Activated CD8-positive, alpha-beta memory T cell treated with anti-CD3 and anti-CD28 coated beads, Interleukin-2, amount 50 U/mL, for 4 hours (primary cell): ENCODE measurements around the gene MRGPRE.
"Not testable (repeated sequence)": the region's sequence is repeated elsewhere in the genome, so short reads cannot be mapped to it uniquely, and the experiment has no call there.

Experiments used
- DNase-seq: peaks from one replicate; pipeline ENCODE4 v3.0.0-alpha.2; 2020

MRGPRE gene

GRCh38 chr11:3231851-3232744 is at the start of gene MRGPRE:
TSS of gene MRGPRE (minus strand) at chr11:3232417. CDS start at chr11:3228799, 3,618 bp downstream.
- no peak for DNase-seq

DNA sequence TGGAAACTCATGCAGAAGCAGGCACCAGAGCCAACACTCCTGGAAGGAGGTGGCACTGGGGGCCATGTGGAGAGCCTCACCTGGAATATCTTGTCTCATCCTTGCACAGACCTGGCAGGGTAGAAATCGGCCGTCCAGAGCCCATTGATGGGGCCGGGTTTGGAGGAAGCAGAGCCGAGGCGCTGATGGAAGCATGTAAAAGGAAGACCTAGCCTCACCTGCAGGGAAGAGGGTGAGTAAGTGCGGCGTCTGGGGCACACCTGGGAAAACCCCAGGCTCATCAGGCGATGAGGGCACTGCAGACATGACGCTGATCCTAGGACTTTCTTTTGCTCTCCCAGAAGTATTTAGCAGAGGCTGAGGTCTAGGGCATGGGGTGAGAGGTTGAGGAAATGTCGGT is 48.9 kb upstream of the MRGPRE start:
- not testable (repeated sequence) for DNase-seq

GRCh38 chr11:3280662-3281061 is 48.4 kb upstream of the MRGPRE start:
- DNase-seq: not testable (repeated sequence)

GRCh38 chr11:3278922-3279321 is 46.7 kb upstream of the MRGPRE start:
- DNase-seq: not testable (repeated sequence)

DNA sequence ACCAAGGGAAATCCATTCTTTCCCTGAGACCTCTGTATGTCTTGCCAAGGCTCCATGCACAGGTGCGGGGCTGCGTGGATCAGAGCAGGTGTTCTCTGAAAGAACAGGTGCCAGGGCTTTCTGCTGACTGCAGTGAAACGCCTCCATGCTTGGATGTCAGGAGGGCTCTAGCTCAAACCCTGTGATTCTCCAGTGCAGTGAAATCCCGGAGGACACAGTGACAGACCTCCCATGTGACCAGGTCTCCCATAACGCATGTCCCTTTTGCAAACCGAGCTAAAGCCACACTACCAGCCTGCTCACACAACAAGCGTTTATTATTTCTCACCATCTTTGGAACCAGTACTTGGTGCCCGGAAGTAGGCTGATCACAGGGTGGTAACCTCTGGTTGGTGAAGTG is 41.4 kb upstream of the MRGPRE start:
- not testable (repeated sequence) for DNase-seq

DNA sequence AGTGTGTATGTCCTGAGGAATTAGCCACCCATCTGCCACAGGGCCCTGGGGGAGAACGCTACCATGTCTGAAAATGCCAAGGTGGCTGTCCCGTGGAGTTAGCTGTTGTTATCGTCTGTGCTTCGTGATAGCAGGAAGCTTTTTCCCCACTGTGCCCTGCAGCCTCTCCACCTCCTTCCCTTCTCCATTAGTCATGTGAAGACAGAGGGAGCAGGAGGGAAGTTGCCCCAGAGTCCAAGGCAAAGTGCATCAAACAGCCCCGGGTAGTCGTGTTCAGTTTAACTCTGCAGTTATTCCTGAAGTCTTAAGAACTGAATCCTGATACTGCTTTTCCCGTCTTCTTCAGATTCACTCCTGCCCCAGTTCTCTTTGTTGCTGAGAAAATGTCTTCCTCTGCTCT is 30.3 kb upstream of the MRGPRE start:
- DNase-seq: not testable (repeated sequence)

GRCh38 chr11:3261831-3262230 is 29.6 kb upstream of the MRGPRE start:
- not testable (repeated sequence) for DNase-seq

DNA sequence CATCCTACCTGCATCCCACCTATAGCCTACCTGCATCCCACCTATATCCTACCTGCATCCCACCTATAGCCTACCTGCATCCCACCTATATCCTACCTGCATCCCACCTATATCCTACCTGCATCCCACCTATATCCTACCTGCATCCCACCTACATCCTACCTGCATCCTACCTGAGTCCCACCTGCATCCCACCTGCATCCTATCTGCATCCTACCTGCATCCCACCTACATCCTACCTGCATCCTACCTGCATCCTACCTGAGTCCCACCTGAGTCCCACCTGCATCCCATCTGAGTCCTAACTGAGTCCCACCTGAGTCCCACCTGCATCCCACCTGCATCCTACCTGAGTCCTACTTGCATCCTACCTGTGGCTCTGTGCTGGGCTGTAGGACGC is 25.3 kb upstream of the MRGPRE start:
- DNase-seq: not testable (repeated sequence)

- not testable (repeated sequence) for DNase-seq
Measured at GRCh38 chr11:3255241-3255640, 23.0 kb upstream of the MRGPRE start.

- not testable (repeated sequence) for DNase-seq
Measured at GRCh38 chr11:3254773-3255172, 22.6 kb upstream of the MRGPRE start.

DNA sequence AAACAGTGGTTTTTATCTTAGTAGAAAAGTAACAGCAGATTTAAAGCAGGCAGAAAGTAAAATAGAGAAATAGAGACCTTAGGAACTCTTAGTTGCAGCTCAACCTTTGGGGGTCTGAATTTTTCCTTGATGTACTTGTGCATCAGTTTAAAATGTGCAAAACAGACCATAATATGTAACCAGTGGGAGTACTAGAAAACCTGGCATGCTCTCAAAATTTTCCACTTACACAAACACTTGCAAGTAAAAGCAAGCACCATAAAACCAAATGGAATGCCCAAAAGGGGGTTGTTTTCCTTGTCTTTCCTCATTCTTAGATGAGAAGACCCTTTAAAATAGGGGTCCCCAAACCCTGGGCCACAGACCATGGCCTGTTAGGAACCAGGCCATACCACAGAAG is 12.9 kb upstream of the MRGPRE start:
- DNase-seq: no peak

- DNase-seq: no peak
Measured at GRCh38 chr11:3243880-3244279, 11.7 kb upstream of the MRGPRE start.

GRCh38 chr11:3237119-3237518 is 4.9 kb upstream of the MRGPRE start:
- DNase-seq: no peak

GRCh38 chr11:3234846-3235245 is 2.6 kb upstream of the MRGPRE start:
- DNase-seq: no peak

- no peak for DNase-seq
Measured at GRCh38 chr11:3232956-3233355, 739 bp upstream of the MRGPRE start.

- no peak for DNase-seq
Measured at GRCh38 chr11:3231550-3231850, 717 bp downstream of the MRGPRE start.

- DNase-seq: no peak
Measured at GRCh38 chr11:3230636-3231549, 1.3 kb downstream of the MRGPRE start.

DNA sequence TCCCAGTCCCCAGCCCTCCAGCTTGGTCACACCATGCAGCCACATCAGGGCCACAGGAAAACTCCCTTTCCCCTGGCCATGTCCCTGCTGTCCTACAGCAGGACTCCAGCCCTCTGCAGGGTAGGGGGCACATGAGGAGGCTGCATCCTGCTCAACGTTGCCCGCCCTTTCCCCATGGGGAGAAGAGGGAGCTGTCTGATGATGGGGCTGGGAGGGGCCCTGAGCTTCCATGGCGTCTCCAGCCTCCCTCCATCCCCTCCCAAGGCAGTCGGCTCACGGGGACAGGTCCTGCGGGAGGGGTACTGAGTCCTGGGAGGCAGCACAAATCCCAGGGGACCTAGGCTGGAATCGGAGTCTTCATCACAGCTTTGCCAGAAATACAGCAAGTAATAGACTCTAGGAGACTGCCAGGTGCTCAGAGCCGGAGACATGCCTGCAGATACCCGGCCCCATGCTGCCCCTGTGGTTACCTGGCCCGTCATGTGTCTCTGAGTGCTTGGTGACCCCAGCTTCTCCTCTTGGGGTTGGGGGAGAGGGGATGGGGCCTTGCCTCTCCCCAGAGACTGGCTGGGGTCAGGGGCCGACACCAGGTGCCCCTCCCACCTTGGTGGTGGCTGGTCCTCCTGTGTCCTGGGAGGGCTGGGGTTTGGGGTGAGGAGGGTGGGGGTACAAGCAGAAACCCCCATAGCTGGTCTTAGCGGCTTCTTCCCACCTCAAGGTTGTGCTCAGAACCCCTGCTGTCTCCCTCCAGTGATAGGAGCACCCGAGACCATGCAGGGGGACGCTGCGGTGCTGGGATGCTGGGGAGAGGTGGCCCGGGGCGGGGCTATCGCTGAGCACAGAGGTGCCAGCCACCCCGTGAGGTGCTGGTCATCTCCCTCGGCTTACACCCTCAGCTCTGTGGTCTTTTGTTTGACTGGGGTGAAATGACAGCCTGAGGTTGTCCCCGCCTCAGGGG is 2.3 kb downstream of the MRGPRE start:
- DNase-seq: no peak

GRCh38 chr11:3228445-3228829 is 3.8 kb downstream of the MRGPRE start:
- DNase-seq: no peak

GRCh38 chr11:3227568-3228444 is 4.4 kb downstream of the MRGPRE start:
- DNase-seq: no peak

GRCh38 chr11:3226846-3227567 is 5.2 kb downstream of the MRGPRE start:
- no peak for DNase-seq
